HG02763 (cell line): ENCODE data around the gene SH3BP5L.

Experiments used
- ATAC-seq: cut with Tn5 transposase; IDR thresholded peaks from one replicate; pipeline ENCODE4 v1.9.1; 2021; ENCODE audit warnings: mild to moderate bottlenecking, moderate library complexity; ENCODE audit not compliant: unreplicated experiment

SH3BP5L gene

GRCh38 chr1:248782416-248783141 lies 43.1 kb downstream of the SH3BP5L start:
- no peak for ATAC-seq

DNA sequence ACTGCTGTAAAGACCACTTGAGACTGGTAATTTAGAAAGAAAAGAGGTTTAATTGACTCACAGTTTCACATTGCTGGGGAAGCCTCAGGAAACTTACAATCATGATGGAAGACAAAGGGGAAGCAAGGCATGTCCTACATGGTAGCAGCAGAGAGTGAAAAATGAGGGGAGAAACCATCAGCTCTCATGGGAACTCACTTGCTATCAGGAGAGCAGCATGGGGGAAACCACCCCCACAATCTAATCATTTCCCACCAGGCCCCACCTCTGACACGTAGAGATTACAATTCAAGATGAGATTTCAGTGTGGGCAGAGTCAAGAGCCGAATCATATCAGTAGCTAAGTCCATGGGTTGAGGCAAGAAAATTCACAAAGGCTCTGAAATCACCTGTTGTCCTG lies 46.4 kb downstream of the SH3BP5L start:
- ATAC-seq, result no peak

GRCh38 chr1:248778906-248779305 lies 46.8 kb downstream of the SH3BP5L start:
- no peak for ATAC-seq

DNA sequence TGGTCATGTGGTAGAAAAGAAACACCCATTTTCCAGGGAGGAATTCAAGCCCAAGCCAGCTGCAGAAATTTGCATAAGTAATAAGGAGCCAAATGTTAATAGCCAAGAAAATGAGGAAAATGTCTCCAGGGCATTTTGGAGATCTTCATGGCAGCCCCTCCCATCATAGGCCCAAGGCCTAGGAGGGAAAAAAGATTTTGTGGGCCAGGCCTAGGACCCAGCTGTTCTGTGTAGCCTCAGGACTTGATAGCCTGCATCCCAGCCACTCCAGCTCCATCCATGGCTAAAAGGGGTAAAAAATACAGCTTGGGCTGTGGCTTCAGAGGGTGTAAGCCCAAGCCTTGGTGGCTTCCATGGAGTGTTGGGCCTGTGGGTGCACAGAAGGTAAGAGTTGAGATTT lies 48.7 kb downstream of the SH3BP5L start:
- ATAC-seq, result no peak

DNA sequence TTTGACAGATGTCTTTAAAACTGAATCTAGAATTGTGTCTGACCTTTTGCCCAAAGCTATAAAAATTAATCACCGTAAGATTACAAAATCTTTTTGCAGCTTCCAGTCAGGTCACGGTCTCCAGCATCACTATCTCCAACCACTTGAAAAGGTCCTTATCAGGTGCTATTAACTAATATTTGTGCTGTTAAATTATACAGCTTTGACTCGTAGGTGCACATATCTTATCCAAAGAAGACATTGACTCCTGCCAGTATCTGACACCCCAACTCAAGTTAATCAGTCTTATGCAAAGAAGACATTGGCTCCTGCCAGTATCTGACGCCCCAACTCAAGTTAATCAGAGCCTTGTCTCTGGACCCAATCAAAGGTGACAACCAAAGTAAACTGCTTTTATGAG lies 50.3 kb downstream of the SH3BP5L start:
- no peak for ATAC-seq
